K562 (cell line): ENCODE measurements around the gene USH2A. TPM values are rescaled to one million over a fixed set of nuclear protein-coding genes. Genes with fewer than 3 reads are reported as not detected.

ENCODE experiments used
- ATAC-seq: fragments of 200-7000 bp; cut with Tn5 transposase; 3 replicates; pipeline ENCODE4 v1.9.1; 2020; ENCODE audit warnings: moderate library complexity
- BruUV-seq: library from RNA; stranded (reverse); fragments of 400-500 nt; replicated peaks from 2 replicates; lab custom pipeline; 2021; lab: Mats Ljungman, UMichigan
- CTCF ChIA-PET: fragments of 300-600 bp; formaldehyde crosslinking; extraction: SDS; loops from one replicate; lab custom pipeline; 2021; ENCODE audit warnings: low intra/inter-chr PET ratio; lab: Yijun Ruan, JAX
- POLR2A ChIA-PET: fragments of 300-600, 350-650 bp; sonication (Branson Sonifier 250); formaldehyde crosslinking; extraction: SDS; loops from one replicate; lab custom pipeline; 2021; ENCODE audit warnings: antibody characterized with exemption, inconsistent platforms; lab: Yijun Ruan, JAX
- DNase-seq, 4 experiments: peaks; one replicate each; pipeline versions ENCODE4 v3.0.0 to v3.0.0-alpha.2; 2011 to 2018; ENCODE audit warnings: low spot score in 3 of 4, mixed read lengths in 3 of 4; ENCODE audit errors: extremely low read depth in 1 of 4
- FAIRE-seq: peaks from 2 replicates; lab custom pipeline; 2011; peaks lifted over from hg19 to GRCh38; lab: Jason Lieb, UNC
- H2AFZ ChIP-seq: 2 replicates; pipeline ENCODE4 v1.6.0; 2011; ENCODE audit warnings: low read depth, low read length, control low read depth, inconsistent platforms
- H3K27ac ChIP-seq: fragments of 200-600 bp; 3 replicates; pipeline ENCODE4 v1.8.0; 2011; ENCODE audit warnings: low read depth, mild to moderate bottlenecking, control low read depth, inconsistent platforms, low read length, moderate library complexity, mixed read lengths; ENCODE audit errors: extremely low read depth
- H3K27me3 ChIP-seq, 2 experiments: fragments of 300-600 bp in 1 of 2; 2 replicates in 1 of 2; 3 replicates in 1 of 2; pipeline versions ENCODE4 v1.6.0 to v1.8.0; 2011; ENCODE audit warnings: inconsistent platforms in 2 of 2, low read length in 2 of 2, mild to moderate bottlenecking in 1 of 2, mixed read lengths in 1 of 2, moderate library complexity in 1 of 2; ENCODE audit not compliant: control insufficient read depth in 2 of 2, insufficient read depth in 2 of 2
- H3K36me3 ChIP-seq: fragments of 300-600 bp; 3 replicates; pipeline ENCODE4 v1.8.0; 2011; ENCODE audit warnings: mild to moderate bottlenecking, low read length, inconsistent platforms; ENCODE audit not compliant: control insufficient read depth, insufficient read depth
- H3K4me1 ChIP-seq, 2 experiments: fragments of 200-600 bp in 1 of 2; replicated peaks in 1 of 2; 2 replicates in 1 of 2; 3 replicates in 1 of 2; pipeline versions ENCODE4 v1.5.1 to v1.8.0; 2011; ENCODE audit warnings: inconsistent platforms in 2 of 2, low read length in 2 of 2, mild to moderate bottlenecking in 1 of 2, mixed read lengths in 1 of 2, moderate library complexity in 1 of 2; ENCODE audit not compliant: control insufficient read depth in 2 of 2, insufficient read depth in 2 of 2
- H3K4me2 ChIP-seq: 2 replicates; pipeline ENCODE4 v1.6.1; 2011; ENCODE audit warnings: low read length, control low read depth, inconsistent platforms, mixed read lengths; ENCODE audit not compliant: insufficient read depth
- H3K4me3 ChIP-seq: fragments of 200-600 bp; sonication (generic), shearing (Covaris generic); 2 replicates; pipeline ENCODE4 v1.5.1; 2016; ENCODE audit warnings: control low read depth, inconsistent platforms
- H3K79me2 ChIP-seq: fragments of 200-600 bp; 3 replicates; pipeline ENCODE4 v1.8.0; 2011; ENCODE audit warnings: low read length, inconsistent platforms; ENCODE audit not compliant: control insufficient read depth, insufficient read depth
- H3K9ac ChIP-seq, 2 experiments: 2 replicates each; pipeline versions ENCODE4 v1.6.0 to v1.6.1; 2011; ENCODE audit warnings: low read depth in 2 of 2, low read length in 2 of 2, control low read depth in 1 of 2, inconsistent platforms in 1 of 2, mild to moderate bottlenecking in 1 of 2, mixed read lengths in 1 of 2; ENCODE audit not compliant: insufficient read depth in 1 of 2
- H3K9me1 ChIP-seq: one replicate; pipeline ENCODE4 v1.6.0; 2011; ENCODE audit warnings: inconsistent platforms, mild to moderate bottlenecking, low read length, moderate library complexity; ENCODE audit not compliant: control insufficient read depth, insufficient read depth
- H3K9me3 ChIP-seq: replicated peaks from 2 replicates; pipeline ENCODE4 v1.5.1; 2011; ENCODE audit warnings: low read depth, low read length, inconsistent platforms; ENCODE audit not compliant: control insufficient read depth, insufficient read depth
- H4K20me1 ChIP-seq: replicated peaks from 2 replicates; pipeline ENCODE4 v1.6.1; 2011; ENCODE audit warnings: low read length, inconsistent platforms, mixed read lengths; ENCODE audit not compliant: control insufficient read depth, insufficient read depth
- CBX5 ChIP-seq: IDR thresholded peaks from 2 replicates; pipeline ENCODE4 v1.6.1; 2014; ENCODE audit warnings: low read depth, borderline replicate concordance
- CREM ChIP-seq: IDR thresholded peaks from 2 replicates; pipeline ENCODE4 v1.6.1; 2014; ENCODE audit warnings: antibody characterized with exemption, low read depth
- ELF1 ChIP-seq: fragments of 200-800 bp; sonication (Bioruptor generic); IDR thresholded peaks from 2 replicates; pipeline ENCODE4 v1.6.1; 2016; ENCODE audit warnings: missing genetic modification characterization, missing compliant biosample characterization
- FIP1L1 ChIP-seq: fragments of 200-400 bp; formaldehyde crosslinking; IDR thresholded peaks from 2 replicates; pipeline ENCODE4 v1.6.1; 2018; ENCODE audit warnings: mild to moderate bottlenecking, low read depth, low read length; ENCODE audit not compliant: poor library complexity, severe bottlenecking
- HDAC8 ChIP-seq: fragments of 450-650 bp; IDR thresholded peaks from 2 replicates; pipeline ENCODE4 v1.6.1; 2016; ENCODE audit warnings: mild to moderate bottlenecking, missing genetic modification characterization, moderate library complexity, missing compliant biosample characterization
- MCM2 ChIP-seq: fragments of 450-650 bp; IDR thresholded peaks from 2 replicates; pipeline ENCODE4 v1.6.1; 2017; ENCODE audit warnings: low read depth, mild to moderate bottlenecking
- NCOA1 ChIP-seq: fragments of 450-650 bp; IDR thresholded peaks from 2 replicates; pipeline ENCODE4 v1.6.1; 2016; ENCODE audit warnings: low read depth
- PHF20 ChIP-seq: fragments of 450-650 bp; IDR thresholded peaks from 2 replicates; pipeline ENCODE4 v1.6.1; 2018; ENCODE audit not compliant: partially characterized antibody
- SMARCA5 ChIP-seq: fragments of 450-650 bp; IDR thresholded peaks from 2 replicates; pipeline ENCODE4 v1.6.1; 2016
- TCF7L2 ChIP-seq: fragments of 150-350 bp; IDR thresholded peaks from 2 replicates; pipeline ENCODE4 v1.6.1; 2016; ENCODE audit warnings: low read depth, mild to moderate bottlenecking, low read length, moderate library complexity
- ZFP91 ChIP-seq: sonication (generic); formaldehyde crosslinking; IDR thresholded peaks from 2 replicates; pipeline ENCODE4 v1.8.0; 2022; ENCODE audit warnings: mild to moderate bottlenecking, missing genetic modification reagents
- ZNF57 ChIP-seq: fragments of 450-650 bp; formaldehyde crosslinking; IDR thresholded peaks from 2 replicates; pipeline ENCODE4 v1.4.0; 2020; ENCODE audit warnings: mild to moderate bottlenecking, moderate library complexity
- WGBS: fragments of 100-300 bp; shearing (Covaris generic); methylation state at CpG from one replicate; pipeline ENCODE4 v1.1.6; 2016; ENCODE audit warnings: low coverage, mixed read lengths; ENCODE audit not compliant: insufficient coverage; ENCODE audit errors: missing lambda C conversion rate; 5-methylcytosine and 5-hydroxymethylcytosine counted together
- in situ Hi-C: fragments of 300-500 bp; cut with MboI; formaldehyde crosslinking; loops from 4 replicates; pipeline ENCODE4 v1.15.0; 2018; ENCODE audit warnings: inconsistent platforms, mixed read lengths
- intact Hi-C: fragments of 100-400 bp; cut with micrococcal nuclease; formaldehyde crosslinking; loops from 2 replicates; pipeline ENCODE4 v1.14.2; 2022
- polyA plus RNA-seq, 8 experiments: library from polyadenylated mRNA; depleted of rRNA in 4 of 8; stranded (reverse) in 5 of 8; unstranded in 3 of 8; fragments of >200 nt; fragmentation: Nextera tagmentation in 2 of 8; fragmentation: Illumina TruSeq in 1 of 8; extraction: Ambion mirVana in 2 of 8; extraction: Trizol in 1 of 8; gene quantifications; 2 replicates each; pipeline versions ENCODE4 v1.2.1 to v1.2.3, GENCODE V29; 2011 to 2014; ENCODE audit warnings: inconsistent platforms in 1 of 8, missing spikeins in 1 of 8
- total RNA-seq, 7 experiments: library from RNA; depleted of rRNA in 6 of 7; stranded (reverse); fragments of >200 nt in 6 of 7; fragmentation: Illumina TruSeq in 2 of 7; extraction: Trizol in 2 of 7; gene quantifications; 2 replicates each; pipeline versions ENCODE4 v1.2.1 to v1.2.3, GENCODE V29; 2011 to 2021; ENCODE audit warnings: low replicate concordance in 1 of 7

USH2A gene
- total and polyA plus RNA-seq, 9 of the 15 experiments (the other 6 are each of a cell fraction or from before 2014, with no cell fraction given) = under 0.01 TPM; not detected in 7

- no peak for TF ChIP-seq MCM2
- no peak for TF ChIP-seq HDAC8 (tag)
Measured at GRCh38 chr1:215623162-215623561, 800.1 kb downstream of the USH2A start (continued).

GRCh38 chr1:215617979-215618378, 805.3 kb downstream of the USH2A start:
- ChIA-PET CTCF (no interaction called here), POLR2A (interaction anchor here (1.2 kb wide), 1 partner anchor 18 kb away, joined by 3 read pairs; no protein-coding TSS in a partner anchor)
- Histone ChIP-seq H3K9ac (no peak overlapping the region), H3K36me3 (peaks cover 49% of the 10 kb centered on the region), H3K4me1 (no peaks in the 10 kb centered on the region), H3K27ac (no peak overlapping the region), H3K79me2 (peaks cover 5% of the 10 kb centered on the region; the same call in 2 of the 3 replicates), H3K9me1 (no peaks in the 10 kb centered on the region), H3K4me2 (no peak overlapping the region), H3K9me3 (no peaks in the 10 kb centered on the region), H4K20me1 (no peaks in the 10 kb centered on the region), H3K4me3 (no peak overlapping the region), H3K27me3 (no peaks in the 10 kb centered on the region), H2AFZ (no peak overlapping the region)
- in situ Hi-C loops (no loop called here), intact Hi-C loops (no loop called here)
- DNase-seq (no peak), FAIRE-seq (no peak), ATAC-seq (no peak)
- 100% methylated on average over 1 of the region's 1 CpG for WGBS
- no TSS peak for BruUV-seq
- no peak for TF ChIP-seq ELF1 (tag)
- no peak for TF ChIP-seq TCF7L2
- TF ChIP-seq ZFP91 (CRISPR knock-in tag) = no peak
- TF ChIP-seq FIP1L1 = no peak
- TF ChIP-seq ZNF57 (CRISPR knock-in tag) = no peak
- no peak for TF ChIP-seq PHF20
- no peak for TF ChIP-seq CREM
- TF ChIP-seq SMARCA5 = no peak
- TF ChIP-seq NCOA1 = no peak
- no peak for TF ChIP-seq CBX5
